GM13976 (cell line): ENCODE results near the gene AMBRA1.
A peak's percentile ranks its signal among the peaks of the same experiment; 100 is the strongest.
"Not testable (repeated sequence)": the region's sequence is repeated elsewhere in the genome, so short reads cannot be mapped to it uniquely, and the experiment has no call there.

Source experiments
- DNase-seq: peaks from one replicate; pipeline ENCODE4 v3.0.0; 2012; ENCODE audit warnings: low spot score
- CTCF ChIP-seq: IDR thresholded peaks from 2 replicates; pipeline ENCODE4 v1.5.1; 2012; ENCODE audit warnings: borderline replicate concordance, mild to moderate bottlenecking; ENCODE audit not compliant: insufficient read depth; ENCODE audit errors: extremely low read depth, missing control alignments, control extremely low read depth
- in situ Hi-C: fragments of 300-500 bp; cut with MboI; formaldehyde crosslinking; loops from one replicate; pipeline ENCODE4 v1.12.0; 2022; ENCODE audit warnings: low sequenced_read_pairs, mixed read lengths, inconsistent platforms; ENCODE audit not compliant: unreplicated experiment

AMBRA1 gene

GRCh38 chr11:46382646-46383403, 211.0 kb downstream of the AMBRA1 start:
- TF ChIP-seq CTCF: peak; percentile 8
- in situ Hi-C loops: no loop called here
- DNase-seq: no peak

GRCh38 chr11:46381819-46382645, 211.8 kb downstream of the AMBRA1 start:
- TF ChIP-seq CTCF: no peak
- in situ Hi-C loops: no loop called here
- peak; percentile 60 for DNase-seq

GRCh38 chr11:46381048-46381818, 212.6 kb downstream of the AMBRA1 start, which contains the start of gene MDK:
Gene MDK, plus strand, starts transcription at chr11:46381669. Its CDS starts 389 bp downstream, at chr11:46382058.
- TF ChIP-seq CTCF: no peak
- peak; percentile 63 for DNase-seq
- in situ Hi-C loops: no loop called here

- in situ Hi-C loops: no loop called here
- peak; percentile 82 for DNase-seq
- TF ChIP-seq CTCF: no peak
Measured at GRCh38 chr11:46380340-46381047, 213.3 kb downstream of the AMBRA1 start.

- DNase-seq, in situ Hi-C loops: not testable (repeated sequence)
Measured at GRCh38 chr11:46379482-46380293, 214.1 kb downstream of the AMBRA1 start.

GRCh38 chr11:46378811-46379481, 214.9 kb downstream of the AMBRA1 start:
- TF ChIP-seq CTCF: no peak
- no peak for DNase-seq
- in situ Hi-C loops: no loop called here
